HG03025 (cell line): ENCODE measurements around the gene ZNF850.
"Not testable (repeated sequence)": the region's sequence is repeated elsewhere in the genome, so short reads cannot be mapped to it uniquely, and the experiment has no call there.

Experiments used
- ATAC-seq: cut with Tn5 transposase; IDR thresholded peaks from one replicate; pipeline ENCODE4 v1.9.1; 2021; ENCODE audit warnings: mild to moderate bottlenecking, moderate library complexity; ENCODE audit not compliant: unreplicated experiment, low FRiP score

ZNF850 gene

GRCh38 chr19:36772311-36773222 is at the start of gene ZNF850:
TSS of gene ZNF850 (minus strand) at chr19:36772807. CDS start at chr19:36762606, 10,201 bp downstream.
- ATAC-seq = peak; percentile 94

- ATAC-seq = no peak
Measured at GRCh38 chr19:36821758-36822157, 49.2 kb upstream of the ZNF850 start.

- ATAC-seq = no peak
Measured at GRCh38 chr19:36819130-36819630, 46.6 kb upstream of the ZNF850 start.

- no peak for ATAC-seq
Measured at GRCh38 chr19:36807029-36807428, 34.4 kb upstream of the ZNF850 start.

GRCh38 chr19:36805364-36805763 is 32.8 kb upstream of the ZNF850 start:
- ATAC-seq = no peak

- ATAC-seq = no peak
Measured at GRCh38 chr19:36797786-36798108, 25.1 kb upstream of the ZNF850 start.

GRCh38 chr19:36796714-36796992 is 24.0 kb upstream of the ZNF850 start:
- no peak for ATAC-seq

- not testable (repeated sequence) for ATAC-seq
Measured at GRCh38 chr19:36791420-36792141, 19.0 kb upstream of the ZNF850 start.

- no peak for ATAC-seq
Measured at GRCh38 chr19:36775768-36776167, 3.2 kb upstream of the ZNF850 start.

- ATAC-seq = no peak
Measured at GRCh38 chr19:36773223-36773579, 594 bp upstream of the ZNF850 start.

- ATAC-seq = no peak
Measured at GRCh38 chr19:36771261-36772231, 1.1 kb downstream of the ZNF850 start.

- no peak for ATAC-seq
Measured at GRCh38 chr19:36750066-36750691, 22.4 kb downstream of the ZNF850 start.

- ATAC-seq = not testable (repeated sequence)
Measured at GRCh38 chr19:36749613-36750012, 23.0 kb downstream of the ZNF850 start.

GRCh38 chr19:36748431-36749275 is 24.0 kb downstream of the ZNF850 start:
- ATAC-seq = no peak

- ATAC-seq = no peak
Measured at GRCh38 chr19:36747750-36748149, 24.9 kb downstream of the ZNF850 start.

GRCh38 chr19:36745870-36746269 is 26.7 kb downstream of the ZNF850 start:
- ATAC-seq = no peak

- not testable (repeated sequence) for ATAC-seq
Measured at GRCh38 chr19:36736166-36736565, 36.4 kb downstream of the ZNF850 start.

- no peak for ATAC-seq
Measured at GRCh38 chr19:36719687-36720556, 52.7 kb downstream of the ZNF850 start.
